Activated T-helper 9 cell treated with anti-CD3 and anti-CD28 coated beads, Interleukin-2, amount 50 U/mL, for 16 hours (primary cell): ENCODE results near the gene GLIS1.

Experiments
- DNase-seq: peaks from one replicate; pipeline ENCODE4 v3.0.0-alpha.2; 2020; ENCODE audit warnings: low read depth

GLIS1 gene

DNA sequence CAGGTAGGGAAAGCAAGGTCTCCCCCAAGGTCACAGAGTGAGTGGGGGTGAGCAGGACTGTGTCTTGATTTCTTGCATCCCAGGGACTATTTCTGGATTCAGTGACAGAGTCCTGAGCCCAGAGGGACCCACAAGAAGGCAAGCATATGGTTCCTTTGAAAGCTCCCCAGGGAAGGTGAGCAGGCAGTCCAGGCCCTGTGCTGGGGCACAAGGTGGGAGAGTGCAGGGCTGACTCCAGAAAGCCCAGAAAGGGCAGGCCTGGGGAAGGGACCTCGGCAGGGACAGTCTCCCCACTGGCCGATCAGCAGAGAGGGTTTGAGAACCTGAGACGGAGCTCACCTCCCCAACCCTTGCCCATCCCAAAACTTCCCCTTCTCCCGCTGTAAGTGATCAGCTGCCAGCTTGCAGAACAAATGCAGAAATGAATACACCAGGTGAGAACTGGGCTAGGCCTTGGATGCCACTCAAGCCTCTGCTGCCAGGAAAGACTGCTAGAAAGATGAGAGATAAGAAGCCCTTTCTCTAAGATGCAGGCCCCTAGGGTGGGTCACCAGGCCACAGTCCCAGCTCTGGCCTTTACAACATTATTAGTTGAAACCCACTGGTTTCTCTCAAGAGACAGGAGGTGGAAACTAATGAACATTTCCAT, 121.0 kb downstream of the GLIS1 start:
- DNase-seq, result no peak

DNA sequence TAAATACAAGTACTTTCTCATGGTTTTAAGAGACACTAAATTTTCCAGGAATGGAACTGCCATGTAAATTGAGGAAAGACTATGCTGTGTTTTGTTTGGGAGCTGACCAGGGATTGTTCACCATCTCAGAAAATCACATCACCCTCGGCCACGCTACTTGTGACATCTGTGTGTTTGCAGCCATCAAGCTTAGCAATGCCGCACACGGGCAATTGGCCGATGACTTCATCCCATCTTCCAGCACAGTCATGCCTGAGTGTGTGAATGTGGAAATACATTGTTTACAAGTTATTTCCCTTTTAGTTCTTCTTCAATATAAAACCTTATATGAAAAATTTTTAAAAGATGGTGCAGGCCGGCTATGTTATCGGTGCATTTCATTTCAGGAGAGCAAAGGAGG, 121.6 kb downstream of the GLIS1 start:
- DNase-seq, result no peak

DNA sequence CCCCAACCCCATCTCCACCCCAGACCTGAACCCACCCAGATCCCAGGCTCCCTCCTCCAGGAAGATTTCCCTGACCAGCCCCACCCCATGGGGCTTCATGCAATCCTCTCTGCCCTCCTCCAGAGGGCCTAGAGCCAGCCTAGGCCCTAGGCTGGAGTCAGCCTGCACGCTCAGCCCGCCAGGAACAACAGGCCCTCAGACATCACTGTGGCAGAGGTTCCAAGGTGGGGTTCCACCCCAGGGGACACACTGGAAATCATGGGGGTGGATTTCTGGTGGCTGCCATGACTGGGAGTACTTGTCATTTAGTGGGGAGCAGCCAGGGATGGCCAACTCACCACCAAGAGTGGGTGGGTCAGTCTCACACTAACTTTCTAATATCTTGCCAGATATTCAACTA, 122.0 kb downstream of the GLIS1 start:
- no peak for DNase-seq

DNA sequence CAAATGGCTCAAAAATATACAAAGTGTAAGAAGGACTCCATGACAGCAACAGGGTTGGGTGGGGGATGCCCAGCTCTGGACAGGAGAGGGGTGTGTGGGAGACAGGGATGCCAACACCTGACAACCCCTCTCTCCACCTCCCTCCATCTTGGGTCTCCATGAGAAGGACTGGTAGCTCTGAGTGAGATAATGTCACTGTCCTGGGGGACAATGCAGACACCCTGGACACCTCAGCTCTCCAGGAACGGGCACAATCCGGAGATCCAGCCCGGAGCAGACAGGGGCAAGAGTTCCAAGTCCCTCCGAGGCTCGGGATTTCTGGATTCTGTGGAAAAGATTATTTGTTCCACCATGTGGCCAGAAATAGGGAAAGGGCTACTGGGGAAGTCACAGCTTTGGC, 122.5 kb downstream of the GLIS1 start:
- no peak for DNase-seq

DNA sequence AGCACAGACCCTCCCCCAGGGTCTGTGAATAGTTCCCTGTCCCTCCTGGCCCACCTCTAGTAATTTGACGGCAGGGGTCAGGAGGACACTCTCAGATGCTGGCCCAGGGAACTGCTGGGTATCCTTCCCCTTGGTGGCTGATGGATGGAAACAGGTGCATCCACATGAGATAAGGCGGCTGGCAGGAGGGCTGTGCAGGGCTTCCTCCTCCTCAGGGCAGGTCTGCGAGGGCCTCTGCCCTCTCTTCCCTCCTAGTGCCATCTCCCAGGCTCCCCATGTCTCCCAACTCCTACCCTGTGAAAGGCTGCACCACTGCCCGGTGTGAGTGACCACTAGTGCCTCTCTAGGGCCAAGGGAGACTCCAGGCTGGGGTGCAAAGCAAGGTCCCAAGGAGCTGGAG, 123.9 kb downstream of the GLIS1 start:
- no peak for DNase-seq

DNA sequence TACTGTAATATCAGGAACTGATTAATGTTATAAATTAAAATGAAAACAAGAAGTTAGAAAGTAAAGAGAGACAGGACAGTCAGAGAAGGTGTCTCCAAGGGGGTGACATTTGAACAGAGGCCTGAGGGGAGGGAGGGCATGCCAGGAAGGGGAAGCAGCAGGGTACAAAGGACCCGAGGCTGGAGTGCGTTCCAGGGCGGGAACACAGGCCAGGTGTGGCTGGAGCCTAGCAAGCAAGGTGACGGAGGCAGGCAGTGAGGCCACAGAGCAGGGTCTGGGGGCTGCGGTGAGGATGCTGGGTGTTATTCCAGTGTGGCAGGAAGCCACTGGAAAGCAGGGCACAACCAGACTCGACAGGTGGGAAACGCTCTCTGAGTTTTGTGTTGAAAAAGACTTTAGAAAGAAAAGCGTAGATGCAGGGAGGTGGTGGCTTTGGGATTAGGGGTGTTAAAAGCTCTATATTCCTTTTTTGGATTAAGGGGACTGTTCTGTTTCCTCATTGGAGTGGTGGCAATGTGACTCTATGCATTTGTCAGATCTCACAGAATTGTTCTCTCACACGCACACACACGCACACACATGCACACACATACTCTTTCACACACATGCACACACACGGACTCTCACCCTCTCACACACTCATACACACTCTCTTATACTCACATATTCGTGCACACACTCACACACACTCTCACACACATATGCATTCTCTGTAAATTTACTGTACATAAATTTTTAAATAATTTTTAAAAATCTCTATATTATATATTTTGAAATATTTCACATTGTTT, 124.5 kb downstream of the GLIS1 start:
- DNase-seq, result no peak

DNA sequence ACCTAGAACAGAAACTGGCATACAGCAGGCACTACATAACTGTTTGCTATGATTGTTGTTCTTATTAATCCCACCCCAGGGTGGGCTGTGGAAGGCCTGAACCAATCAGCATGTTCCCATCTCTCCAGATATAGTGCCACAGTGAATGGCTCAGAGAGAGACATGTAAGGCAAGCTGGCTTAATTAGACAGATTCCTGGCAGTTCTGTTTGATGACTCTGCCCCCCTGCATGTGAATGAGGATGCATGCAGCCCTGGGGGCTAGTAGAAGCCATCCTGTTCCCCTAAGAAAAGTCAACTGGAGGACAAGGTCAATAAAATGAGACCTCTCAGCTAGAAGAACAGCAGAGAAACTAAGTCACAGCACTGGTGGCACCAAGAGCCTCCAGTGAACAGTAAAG, 130.3 kb downstream of the GLIS1 start:
- DNase-seq, result no peak

DNA sequence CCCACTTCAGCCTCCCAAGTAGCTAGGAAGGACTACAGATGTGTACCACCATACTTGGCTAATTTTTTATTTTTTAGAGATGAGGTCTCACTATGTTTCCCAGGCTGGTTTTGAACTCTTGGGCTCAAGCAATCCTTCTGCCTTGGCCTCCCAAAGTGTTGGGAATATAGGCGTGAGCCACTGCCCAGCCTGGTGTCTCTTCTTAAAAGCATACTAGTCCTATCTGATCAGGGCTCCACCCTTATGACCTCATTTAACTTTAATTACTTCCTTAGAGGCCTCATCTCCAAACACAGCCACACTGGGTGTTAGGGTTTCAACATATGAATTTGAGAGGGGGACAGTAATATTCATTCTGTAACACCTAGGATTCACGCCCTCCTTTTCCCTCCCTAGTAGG, 130.9 kb downstream of the GLIS1 start:
- no peak for DNase-seq

DNA sequence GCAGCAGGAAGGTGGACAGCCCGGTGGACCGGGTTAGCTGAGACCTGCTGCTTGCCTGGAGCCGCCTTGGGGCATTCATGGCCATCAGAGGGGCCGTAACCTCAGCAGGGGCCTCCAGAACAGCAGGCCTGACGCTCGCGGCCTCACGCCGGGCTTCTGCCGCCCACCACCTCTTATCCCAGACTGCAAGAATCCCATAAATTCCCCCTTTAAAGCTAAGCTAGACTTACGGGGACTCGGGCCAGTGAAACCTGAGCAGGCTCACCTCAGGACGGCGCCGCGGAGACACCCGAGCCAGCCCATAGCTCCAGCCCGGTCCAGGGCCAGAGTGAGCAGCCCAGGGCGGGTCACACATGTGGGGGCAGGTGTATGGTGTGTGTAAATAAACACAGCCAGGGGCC, 132.3 kb downstream of the GLIS1 start:
- DNase-seq, result no peak

DNA sequence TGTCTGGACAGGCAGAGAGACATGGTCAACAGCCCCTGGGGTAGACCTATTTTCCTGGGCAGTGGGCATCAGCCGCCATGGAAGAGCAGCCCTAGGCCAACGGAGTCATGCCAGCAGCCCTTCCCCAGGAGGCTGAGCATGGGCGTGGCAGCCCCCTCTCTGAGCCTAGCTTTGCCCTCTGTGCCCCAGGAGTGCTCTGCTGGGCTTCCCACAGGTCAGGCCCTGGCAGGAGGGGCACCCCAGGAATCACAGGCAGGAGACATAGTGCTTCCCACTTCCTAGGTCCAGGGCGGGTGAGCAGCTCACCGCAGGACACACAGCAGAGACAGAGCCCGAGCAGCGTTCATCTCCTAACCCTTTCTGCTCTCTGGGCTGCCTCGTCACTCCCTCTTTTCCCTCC, 132.8 kb downstream of the GLIS1 start:
- DNase-seq, result no peak

DNA sequence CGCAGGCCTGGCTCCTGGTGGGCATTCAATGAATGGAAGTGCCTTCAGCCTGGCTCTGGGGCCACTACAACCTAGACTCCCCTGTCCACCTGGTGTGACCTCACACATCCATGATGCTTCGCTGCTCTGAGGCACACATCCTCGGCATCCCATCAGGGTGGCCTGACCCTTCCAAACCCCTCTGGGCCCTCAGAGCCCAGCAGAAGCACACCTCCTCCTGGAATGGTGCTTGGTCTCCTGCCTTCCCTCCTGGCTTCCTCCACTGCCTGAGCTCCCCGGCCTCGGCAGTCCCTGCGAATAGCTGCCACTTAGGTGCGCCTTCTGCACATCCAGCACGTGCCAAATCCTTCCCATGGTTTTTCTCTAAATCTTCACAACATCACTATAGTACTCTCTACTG, 133.8 kb downstream of the GLIS1 start:
- DNase-seq, result no peak

DNA sequence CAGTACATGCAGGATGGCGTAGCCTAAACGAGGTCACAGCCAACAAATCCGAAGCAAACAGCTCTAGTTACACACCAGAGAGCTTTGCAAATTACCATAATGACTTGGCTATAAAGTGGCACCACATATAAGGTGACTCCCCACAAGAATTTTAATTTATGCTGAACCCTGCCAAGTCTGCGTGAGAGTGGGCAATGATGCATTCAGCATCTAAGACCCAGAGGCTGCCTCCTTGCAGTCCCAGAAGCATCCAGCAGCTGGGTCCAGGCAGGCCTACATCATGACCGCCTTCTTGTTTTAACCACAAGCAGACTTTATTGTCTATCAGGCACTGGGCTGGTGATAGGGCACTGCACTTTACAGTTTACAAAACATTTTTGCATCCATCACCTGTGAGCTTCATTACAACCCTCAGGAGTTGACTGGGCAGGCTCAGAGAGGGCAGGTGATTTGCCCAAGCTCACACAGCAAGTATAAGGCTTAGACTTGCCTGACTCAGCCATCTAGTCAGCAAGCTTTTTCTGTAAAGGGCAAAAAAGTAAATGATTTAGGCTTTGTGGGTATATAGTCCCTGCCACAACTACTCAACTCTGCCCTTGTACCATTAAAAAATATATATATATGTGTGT, 134.6 kb downstream of the GLIS1 start:
- no peak for DNase-seq

DNA sequence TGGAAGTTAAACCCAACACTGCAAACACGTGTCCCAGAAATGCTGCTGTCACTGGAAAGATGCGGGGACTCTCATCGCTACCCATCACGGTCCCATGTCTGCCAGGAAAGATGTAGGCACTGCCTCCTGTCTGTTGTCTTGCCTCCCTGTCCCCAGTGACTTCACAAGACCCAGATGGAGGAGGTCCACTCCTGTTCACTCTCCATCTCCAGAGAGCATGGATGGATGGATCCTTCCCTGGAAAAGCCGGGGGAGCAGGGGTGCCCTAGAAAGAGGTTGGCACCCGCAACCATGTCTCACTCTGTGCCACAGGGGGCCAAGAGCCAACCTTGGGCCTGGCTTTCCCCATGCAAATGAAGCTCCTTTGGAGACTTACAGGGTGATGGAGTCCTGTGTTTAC, 135.5 kb downstream of the GLIS1 start:
- DNase-seq, result no peak

DNA sequence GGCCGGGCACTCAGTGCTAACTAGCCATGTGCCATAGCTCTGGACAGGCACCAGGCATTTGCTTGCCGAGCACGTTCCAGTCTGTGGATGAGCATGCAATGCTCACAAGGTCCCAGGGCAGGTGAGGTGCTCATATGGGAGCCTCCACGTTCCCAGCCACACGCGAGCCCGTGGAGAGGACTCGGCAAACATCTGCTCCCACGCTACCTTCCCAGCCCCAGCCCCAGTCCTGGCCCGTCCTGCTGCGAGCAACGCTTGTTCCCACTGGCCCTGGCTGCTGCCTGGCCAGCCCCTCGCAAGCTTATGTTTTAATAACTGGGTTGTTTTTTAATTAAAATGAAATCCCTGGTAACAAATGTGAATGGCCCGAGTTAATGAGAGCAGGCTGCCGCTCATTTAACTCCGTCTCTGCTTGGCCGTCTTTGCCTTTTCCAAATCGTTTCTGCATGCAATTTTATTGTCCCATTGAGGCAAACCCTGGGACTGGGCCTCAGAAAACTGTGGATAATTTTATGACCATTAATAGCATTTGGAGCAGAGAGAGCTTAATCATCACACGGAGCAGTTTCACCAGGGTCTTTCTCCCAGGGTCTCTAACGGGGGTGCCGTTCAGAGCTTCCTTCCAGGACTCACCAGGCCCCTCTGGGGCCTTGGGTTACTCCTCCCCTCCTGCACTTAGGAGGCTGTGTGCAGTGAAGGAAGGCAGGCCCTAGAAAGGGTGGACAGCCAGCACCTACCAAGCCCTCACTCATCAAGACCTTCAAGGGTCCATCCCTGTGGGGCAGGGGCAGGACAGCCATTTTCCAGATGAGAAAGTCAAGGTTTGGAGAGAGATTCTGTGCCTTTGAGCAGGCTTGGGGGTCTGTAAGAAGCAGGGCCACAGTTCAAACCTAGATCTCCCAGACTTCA, 136.8 kb downstream of the GLIS1 start:
- DNase-seq, result no peak

DNA sequence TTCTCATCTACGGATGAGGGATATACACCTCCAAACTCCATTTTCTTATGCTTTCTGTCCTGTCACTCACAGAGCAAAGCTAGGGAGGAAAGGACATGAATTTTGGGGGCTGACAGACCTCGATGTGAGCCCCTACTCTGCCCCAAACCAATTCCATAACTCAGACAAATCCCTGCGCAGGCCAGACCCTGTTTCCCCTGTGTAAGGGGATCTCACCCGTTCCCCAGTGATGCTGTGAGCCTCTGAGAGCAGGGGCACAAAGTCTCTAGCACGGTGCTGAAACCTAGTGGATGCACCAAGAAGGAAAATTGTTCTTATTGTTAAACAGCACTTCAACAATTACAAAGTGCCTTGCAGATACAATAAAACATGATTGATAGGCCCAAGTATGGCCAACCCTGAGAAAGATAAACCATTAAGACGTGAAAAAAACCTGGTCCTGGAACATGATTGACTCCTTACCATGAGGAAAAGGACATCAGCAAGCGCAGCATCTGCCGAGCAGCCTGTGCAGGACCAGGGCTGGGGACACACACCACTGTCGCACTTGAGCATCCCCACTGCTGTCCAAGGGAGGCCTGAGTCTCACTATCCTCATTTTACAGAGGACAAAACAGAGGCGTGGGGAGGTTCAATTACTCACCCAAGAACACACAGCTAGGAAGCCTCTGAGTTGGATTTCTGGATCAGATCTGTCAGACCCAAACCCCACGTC, 137.8 kb downstream of the GLIS1 start:
- DNase-seq, result no peak

DNA sequence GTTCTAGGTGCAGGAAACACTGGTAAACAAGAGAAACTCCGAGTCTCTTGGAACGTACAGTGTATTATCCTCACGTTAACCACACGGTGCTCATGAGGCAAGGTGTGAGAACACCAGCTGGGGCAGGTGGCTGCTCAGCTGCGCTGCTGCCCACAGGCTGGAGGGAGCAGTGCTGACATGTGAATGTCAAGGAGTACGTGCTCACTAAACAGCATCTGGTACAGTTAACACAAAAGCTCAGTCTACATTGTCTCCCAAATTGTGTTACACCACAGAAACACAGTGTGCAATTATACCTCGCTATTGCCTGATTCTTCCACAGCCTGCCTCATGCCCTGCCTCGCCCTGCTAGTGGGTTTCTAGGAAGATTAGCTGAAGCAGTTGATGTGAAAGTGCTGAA, 138.4 kb downstream of the GLIS1 start:
- DNase-seq, result no peak

DNA sequence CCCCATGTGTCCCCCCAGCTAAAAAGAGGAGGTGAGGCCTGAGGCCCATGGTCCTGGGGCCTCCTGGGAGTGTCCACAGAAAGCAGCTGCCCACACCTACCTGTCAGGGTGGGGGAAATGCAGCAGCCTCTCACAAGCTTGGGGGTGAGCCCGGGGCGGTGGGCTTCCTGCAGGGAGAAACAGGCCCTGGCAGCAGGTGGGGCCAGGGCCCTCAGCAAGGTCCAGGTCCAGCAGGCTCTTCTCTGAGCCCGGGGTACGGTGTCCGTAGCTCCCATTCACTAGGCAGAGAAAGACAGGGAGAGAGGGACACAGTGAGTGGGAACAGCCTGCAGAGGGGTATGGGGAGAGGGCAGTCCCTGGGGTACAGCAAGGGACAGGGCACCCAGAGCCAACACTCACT, 139.0 kb downstream of the GLIS1 start:
- DNase-seq, result no peak

DNA sequence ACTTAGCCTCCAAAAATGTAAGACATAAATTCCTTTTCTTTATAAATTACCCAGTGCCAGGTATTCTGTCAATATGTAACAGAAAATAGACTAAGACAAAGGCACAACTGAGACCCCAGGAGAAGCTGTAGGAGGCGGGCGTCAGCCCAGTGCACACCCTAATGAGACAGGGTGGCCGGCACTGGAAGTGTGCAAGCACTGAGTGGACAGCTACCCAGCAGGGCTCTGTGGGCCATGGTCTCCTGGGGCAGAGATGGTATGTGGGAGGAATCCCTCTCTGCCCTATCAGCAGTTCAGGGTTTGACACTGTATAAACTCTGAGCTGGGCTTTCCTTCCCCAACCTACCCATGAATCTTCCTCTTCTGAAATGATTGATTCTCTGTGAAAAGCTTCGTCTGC, 139.5 kb downstream of the GLIS1 start:
- no peak for DNase-seq

DNA sequence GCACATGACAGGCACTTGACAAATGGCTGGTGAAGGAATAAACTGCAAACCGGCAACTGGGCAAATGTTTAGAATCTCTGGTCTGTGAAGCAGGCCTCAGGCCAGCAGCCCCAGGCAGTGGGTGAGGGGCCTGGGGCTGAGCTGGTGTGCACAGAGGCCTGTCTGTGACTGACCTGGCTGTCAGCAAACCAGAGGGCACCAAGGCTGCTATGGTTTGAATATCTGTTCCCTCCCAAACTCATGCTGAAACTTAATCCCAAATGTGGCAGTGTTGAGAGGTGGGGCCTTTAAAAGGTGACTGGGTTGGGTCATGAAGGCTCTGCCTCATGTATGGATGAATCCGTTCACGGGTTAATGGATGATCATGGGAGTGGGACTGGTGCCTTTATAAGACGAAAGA, 140.0 kb downstream of the GLIS1 start:
- no peak for DNase-seq

DNA sequence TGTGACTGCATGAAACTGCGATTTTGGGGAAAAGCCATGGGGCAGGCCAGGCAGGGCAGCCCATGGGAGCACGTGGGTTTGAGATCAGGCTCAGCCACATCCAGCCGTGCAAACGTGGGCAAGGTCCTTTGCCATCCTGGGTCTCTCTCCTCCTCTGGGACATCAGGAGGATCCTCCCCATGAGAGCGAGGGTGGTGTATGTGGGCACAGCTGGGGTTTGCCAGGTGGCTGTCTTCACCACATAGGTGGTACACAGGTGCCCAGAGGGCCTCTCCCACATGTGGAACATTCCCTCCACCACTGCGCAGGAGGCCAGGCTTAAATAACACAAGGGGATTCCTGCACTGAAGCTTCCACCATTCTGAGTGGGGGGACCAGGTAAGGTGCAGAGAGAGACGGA, 143.1 kb downstream of the GLIS1 start:
- DNase-seq, result no peak

DNA sequence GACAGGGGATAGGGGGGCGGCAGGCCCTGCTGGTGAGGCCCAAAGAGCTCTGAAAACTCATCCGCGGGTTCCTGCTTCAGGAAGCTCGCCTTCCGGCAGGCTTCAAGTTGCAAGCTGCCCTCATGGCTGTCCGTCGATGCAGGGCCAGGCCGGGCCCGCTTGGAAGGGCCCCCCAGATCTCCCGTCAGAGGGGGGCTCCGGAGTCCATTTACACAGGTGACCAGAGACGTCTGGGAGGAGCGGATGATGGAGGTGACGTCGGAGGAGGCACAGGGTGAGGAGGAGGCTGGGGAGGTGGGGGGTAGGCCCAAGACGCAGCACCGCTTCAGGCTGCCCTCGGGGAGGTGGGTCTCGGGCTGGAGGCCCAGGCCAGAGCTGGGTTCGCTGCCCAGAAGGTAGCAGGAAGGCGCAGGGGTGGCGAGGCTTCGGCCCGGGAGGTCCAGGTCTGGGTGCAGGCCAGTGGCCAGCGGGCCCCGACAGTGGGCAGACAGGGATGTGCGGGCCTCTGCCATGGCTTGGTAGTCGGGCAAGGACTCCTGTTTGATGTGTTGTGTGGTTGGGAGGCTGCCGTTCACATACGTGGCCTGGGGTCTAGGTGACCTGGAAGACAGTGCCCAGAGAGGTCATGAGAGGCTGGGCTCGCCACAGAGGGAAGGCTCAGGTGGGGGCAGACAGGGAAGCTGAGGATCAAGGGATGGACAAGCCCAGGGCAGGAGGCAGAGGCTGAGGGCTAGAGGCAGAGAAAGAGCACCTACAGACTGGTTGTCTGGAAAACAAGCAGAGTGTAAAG, 144.4 kb downstream of the GLIS1 start:
- no peak for DNase-seq
